ENCODE measurements around the gene RTTN.

DNA sequence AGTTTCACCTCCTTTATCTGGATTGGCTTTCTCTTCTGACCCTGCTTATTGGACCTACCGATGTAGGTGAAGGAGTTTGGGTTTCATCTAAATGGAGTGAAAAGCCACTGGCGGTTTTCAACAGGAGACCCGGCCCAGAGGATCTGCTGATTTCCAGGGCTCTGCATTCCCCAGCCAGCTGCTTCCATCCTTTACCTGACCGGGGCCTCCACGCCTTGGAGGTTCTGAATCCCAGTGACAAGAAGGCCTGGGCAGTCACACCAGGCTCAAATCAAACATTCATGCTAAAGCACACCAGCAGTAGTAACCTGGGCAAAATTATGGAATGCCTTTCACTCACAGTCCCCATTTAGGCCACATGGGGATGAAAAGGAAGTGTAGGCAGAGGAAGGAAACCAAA, 30.0 kb upstream of the RTTN start:
- TF ChIP-seq POLR2A (conservative IDR thresholded peaks at IDR 0.05): no peak
- TF ChIP-seq TRIM24 (IDR thresholded peaks at IDR 0.05): no peak
- TF ChIP-seq JUNB (CRISPR knock-in tag; conservative IDR thresholded peaks at IDR 0.05): no peak
- no peak for TF ChIP-seq NCOA2 (IDR thresholded peaks at IDR 0.05; ENCODE audit: partially characterized antibody in 2 of 2)
- no peak for TF ChIP-seq SMAD3 (CRISPR knock-in tag; conservative IDR thresholded peaks at IDR 0.05)
- TF ChIP-seq, protein P1, sequence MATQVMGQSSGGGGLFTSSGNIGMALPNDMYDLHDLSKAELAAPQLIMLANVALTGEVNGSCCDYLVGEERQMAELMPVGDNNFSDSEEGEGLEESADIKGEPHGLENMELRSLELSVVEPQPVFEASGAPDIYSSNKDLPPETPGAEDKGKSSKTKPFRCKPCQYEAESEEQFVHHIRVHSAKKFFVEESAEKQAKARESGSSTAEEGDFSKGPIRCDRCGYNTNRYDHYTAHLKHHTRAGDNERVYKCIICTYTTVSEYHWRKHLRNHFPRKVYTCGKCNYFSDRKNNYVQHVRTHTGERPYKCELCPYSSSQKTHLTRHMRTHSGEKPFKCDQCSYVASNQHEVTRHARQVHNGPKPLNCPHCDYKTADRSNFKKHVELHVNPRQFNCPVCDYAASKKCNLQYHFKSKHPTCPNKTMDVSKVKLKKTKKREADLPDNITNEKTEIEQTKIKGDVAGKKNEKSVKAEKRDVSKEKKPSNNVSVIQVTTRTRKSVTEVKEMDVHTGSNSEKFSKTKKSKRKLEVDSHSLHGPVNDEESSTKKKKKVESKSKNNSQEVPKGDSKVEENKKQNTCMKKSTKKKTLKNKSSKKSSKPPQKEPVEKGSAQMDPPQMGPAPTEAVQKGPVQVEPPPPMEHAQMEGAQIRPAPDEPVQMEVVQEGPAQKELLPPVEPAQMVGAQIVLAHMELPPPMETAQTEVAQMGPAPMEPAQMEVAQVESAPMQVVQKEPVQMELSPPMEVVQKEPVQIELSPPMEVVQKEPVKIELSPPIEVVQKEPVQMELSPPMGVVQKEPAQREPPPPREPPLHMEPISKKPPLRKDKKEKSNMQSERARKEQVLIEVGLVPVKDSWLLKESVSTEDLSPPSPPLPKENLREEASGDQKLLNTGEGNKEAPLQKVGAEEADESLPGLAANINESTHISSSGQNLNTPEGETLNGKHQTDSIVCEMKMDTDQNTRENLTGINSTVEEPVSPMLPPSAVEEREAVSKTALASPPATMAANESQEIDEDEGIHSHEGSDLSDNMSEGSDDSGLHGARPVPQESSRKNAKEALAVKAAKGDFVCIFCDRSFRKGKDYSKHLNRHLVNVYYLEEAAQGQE (IDR thresholded peaks at IDR 0.05; ENCODE audit: borderline replicate concordance): no peak
- TF ChIP-seq, protein P1 (CRISPR knock-in tag; IDR thresholded peaks at IDR 0.05; ENCODE audit: low read depth): no peak
- TF ChIP-seq LEF1 (IDR thresholded peaks at IDR 0.05): no peak
- no peak for TF ChIP-seq BRD4 (IDR thresholded peaks at IDR 0.05)
- no peak for TF ChIP-seq NFIX (CRISPR knock-in tag; IDR thresholded peaks at IDR 0.05; ENCODE audit: low read depth)
- TF ChIP-seq, protein P2, sequence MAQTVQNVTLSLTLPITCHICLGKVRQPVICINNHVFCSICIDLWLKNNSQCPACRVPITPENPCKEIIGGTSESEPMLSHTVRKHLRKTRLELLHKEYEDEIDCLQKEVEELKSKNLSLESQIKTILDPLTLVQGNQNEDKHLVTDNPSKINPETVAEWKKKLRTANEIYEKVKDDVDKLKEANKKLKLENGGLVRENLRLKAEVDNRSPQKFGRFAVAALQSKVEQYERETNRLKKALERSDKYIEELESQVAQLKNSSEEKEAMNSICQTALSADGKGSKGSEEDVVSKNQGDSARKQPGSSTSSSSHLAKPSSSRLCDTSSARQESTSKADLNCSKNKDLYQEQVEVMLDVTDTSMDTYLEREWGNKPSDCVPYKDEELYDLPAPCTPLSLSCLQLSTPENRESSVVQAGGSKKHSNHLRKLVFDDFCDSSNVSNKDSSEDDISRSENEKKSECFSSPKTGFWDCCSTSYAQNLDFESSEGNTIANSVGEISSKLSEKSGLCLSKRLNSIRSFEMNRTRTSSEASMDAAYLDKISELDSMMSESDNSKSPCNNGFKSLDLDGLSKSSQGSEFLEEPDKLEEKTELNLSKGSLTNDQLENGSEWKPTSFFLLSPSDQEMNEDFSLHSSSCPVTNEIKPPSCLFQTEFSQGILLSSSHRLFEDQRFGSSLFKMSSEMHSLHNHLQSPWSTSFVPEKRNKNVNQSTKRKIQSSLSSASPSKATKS (CRISPR knock-in tag; IDR thresholded peaks at IDR 0.05): no peak
- TF ChIP-seq CCAR2 (IDR thresholded peaks at IDR 0.05; ENCODE audit: low read depth, low read length): no peak
- no peak for TF ChIP-seq CTCF (IDR thresholded peaks at IDR 0.05 in 2 of 3, conservative IDR thresholded peaks at IDR 0.05 in 1 of 3; ENCODE audit: insufficient read depth in 2 of 3, low read depth in 1 of 3, low read length in 3 of 3)
